Fibroblast of lung (primary cell): ENCODE results near the gene COL4A1.

Source experiments
- CTCF ChIP-seq, 2 donors: IDR thresholded peaks in 1 of 2; conservative IDR thresholded peaks in 1 of 2; 1 replicate in 1 of 2; 2 replicates in 1 of 2; pipeline ENCODE4 v1.5.1; 2011 to 2012; ENCODE audit warnings: low read length in 2 of 2, control low read depth in 1 of 2, inconsistent platforms in 1 of 2, low read depth in 1 of 2, mild to moderate bottlenecking in 1 of 2
- EZH2 ChIP-seq: IDR thresholded peaks from 2 replicates; pipeline ENCODE4 v1.5.1; 2012; ENCODE audit warnings: low read length, control low read depth, mild to moderate bottlenecking; ENCODE audit errors: missing control alignments

- TF ChIP-seq CTCF (conservative IDR thresholded peaks at IDR 0.05 in 1 of 2, IDR thresholded peaks at IDR 0.05 in 1 of 2; ENCODE audit: low read depth in 1 of 2, low read length in 2 of 2) (no peak), EZH2 (no peak)
Measured at GRCh38 chr13:110270507-110270906, 36.5 kb downstream of the COL4A1 start.
